H9 (cell line): ENCODE measurements around the gene PRR15. TPM values are rescaled to one million over a fixed set of nuclear protein-coding genes. Genes with fewer than 3 reads are reported as not detected.

Source experiments
- DNase-seq: peaks from one replicate; pipeline ENCODE4 v3.0.0-alpha.2; 2017
- H2AFZ ChIP-seq: one replicate; pipeline ENCODE4 v1.6.1; 2013; ENCODE audit warnings: mild to moderate bottlenecking, low read length, control low read depth, moderate library complexity
- H2AK5ac ChIP-seq: 2 replicates; pipeline ENCODE4 v1.6.1; 2013; ENCODE audit warnings: low read length, control low read depth, mixed read lengths; ENCODE audit not compliant: insufficient read length
- H2BK120ac ChIP-seq: one replicate; pipeline ENCODE4 v1.6.1; 2013; ENCODE audit warnings: low read depth, mild to moderate bottlenecking, low read length, control low read depth, inconsistent platforms; ENCODE audit not compliant: poor library complexity, severe bottlenecking
- H2BK12ac ChIP-seq: 2 replicates; pipeline ENCODE4 v1.6.1; 2013; ENCODE audit warnings: low read length, control low read depth, mixed read lengths, low read depth; ENCODE audit not compliant: insufficient read length
- H2BK15ac ChIP-seq: 2 replicates; pipeline ENCODE4 v1.6.1; 2013; ENCODE audit warnings: low read depth, low read length, control low read depth
- H2BK20ac ChIP-seq: one replicate; pipeline ENCODE4 v1.6.1; 2013; ENCODE audit warnings: low read depth, mild to moderate bottlenecking, low read length, control low read depth, inconsistent platforms; ENCODE audit not compliant: poor library complexity, severe bottlenecking
- H2BK5ac ChIP-seq: 2 replicates; pipeline ENCODE4 v1.6.1; 2013; ENCODE audit warnings: low read length, control low read depth, mixed read lengths; ENCODE audit not compliant: insufficient read length
- H3K14ac ChIP-seq: 2 replicates; pipeline ENCODE4 v1.6.1; 2013; ENCODE audit warnings: low read length, control low read depth; ENCODE audit not compliant: insufficient read depth
- H3K18ac ChIP-seq: 2 replicates; pipeline ENCODE4 v1.6.1; 2013; ENCODE audit warnings: low read depth, mild to moderate bottlenecking, mixed read lengths, low read length, control low read depth; ENCODE audit not compliant: insufficient read length
- H3K23ac ChIP-seq: 2 replicates; pipeline ENCODE4 v1.6.1; 2013; ENCODE audit warnings: low read length, control low read depth, mixed read lengths, low read depth; ENCODE audit not compliant: insufficient read length
- H3K23me2 ChIP-seq: 2 replicates; pipeline ENCODE4 v1.6.1; 2013; ENCODE audit warnings: low read depth, mild to moderate bottlenecking, mixed read lengths, low read length, control low read depth; ENCODE audit not compliant: insufficient read length, poor library complexity, severe bottlenecking
- H3K27ac ChIP-seq: 2 replicates; pipeline ENCODE4 v1.5.1; 2013; ENCODE audit warnings: low read length, control low read depth, mixed read lengths, low read depth; ENCODE audit not compliant: insufficient read length
- H3K27me3 ChIP-seq: 2 replicates; pipeline ENCODE4 v1.6.1; 2013; ENCODE audit warnings: low read length, control low read depth, inconsistent platforms; ENCODE audit not compliant: insufficient read depth
- H3K4ac ChIP-seq: 2 replicates; pipeline ENCODE4 v1.6.1; 2013; ENCODE audit warnings: low read depth, mild to moderate bottlenecking, control low read depth, inconsistent platforms, low read length, moderate library complexity
- H3K4me1 ChIP-seq: 2 replicates; pipeline ENCODE4 v1.6.1; 2013; ENCODE audit warnings: low read length, control low read depth, inconsistent platforms; ENCODE audit not compliant: insufficient read depth
- H3K4me2 ChIP-seq: 2 replicates; pipeline ENCODE4 v1.6.1; 2013; ENCODE audit warnings: low read length, control low read depth, mixed read lengths; ENCODE audit not compliant: insufficient read length, insufficient read depth
- H3K56ac ChIP-seq: 2 replicates; pipeline ENCODE4 v1.6.1; 2013; ENCODE audit warnings: low read depth, mild to moderate bottlenecking, mixed read lengths, low read length, control low read depth; ENCODE audit not compliant: insufficient read length
- H3K79me1 ChIP-seq: 2 replicates; pipeline ENCODE4 v1.6.1; 2013; ENCODE audit warnings: low read depth, mild to moderate bottlenecking, moderate library complexity, low read length, control low read depth, inconsistent platforms; ENCODE audit not compliant: insufficient read depth, poor library complexity, severe bottlenecking
- H3K79me2 ChIP-seq: 2 replicates; pipeline ENCODE4 v1.6.1; 2013; ENCODE audit warnings: low read length, control low read depth, inconsistent platforms; ENCODE audit not compliant: insufficient read depth
- H3K9ac ChIP-seq: 2 replicates; pipeline ENCODE4 v1.6.1; 2013; ENCODE audit warnings: low read length, control low read depth, mixed read lengths; ENCODE audit not compliant: insufficient read length; ENCODE audit errors: extremely low read depth
- H3K9me3 ChIP-seq: one replicate; pipeline ENCODE4 v1.6.1; 2013; ENCODE audit warnings: low read depth, low read length, inconsistent platforms; ENCODE audit not compliant: control insufficient read depth
- H3T11ph ChIP-seq: one replicate; pipeline ENCODE4 v1.6.1; 2013; ENCODE audit warnings: mild to moderate bottlenecking, low read length, control low read depth, inconsistent platforms
- H4K20me1 ChIP-seq: one replicate; pipeline ENCODE4 v1.6.1; 2013; ENCODE audit not compliant: control insufficient read depth, insufficient read length, insufficient read depth
- H4K5ac ChIP-seq: 2 replicates; pipeline ENCODE4 v1.6.1; 2013; ENCODE audit warnings: low read depth, mild to moderate bottlenecking, mixed read lengths, low read length, control low read depth; ENCODE audit not compliant: insufficient read length
- H4K8ac ChIP-seq: replicated peaks from 2 replicates; pipeline ENCODE4 v1.6.1; 2013; ENCODE audit warnings: low read length, control low read depth, mixed read lengths, low read depth; ENCODE audit not compliant: insufficient read length
- H4K91ac ChIP-seq: 2 replicates; pipeline ENCODE4 v1.6.1; 2013; ENCODE audit warnings: low read depth, mild to moderate bottlenecking, moderate library complexity, mixed read lengths, low read length, control low read depth; ENCODE audit not compliant: insufficient read length
- H3K27ac Mint-ChIP-seq, 3 experiments: 2 replicates in 2 of 3; 3 replicates in 1 of 3; pipeline ENCODE4 v1.8.0; 2020 to 2021; ENCODE audit warnings: mixed read lengths in 3 of 3, mild to moderate bottlenecking in 1 of 3, moderate library complexity in 1 of 3
- H3K27me3 Mint-ChIP-seq: 2 replicates; pipeline ENCODE4 v1.8.0; 2021; ENCODE audit warnings: low read depth, mild to moderate bottlenecking, moderate library complexity, mixed read lengths
- H3K36me3 Mint-ChIP-seq, 3 experiments: 2 replicates in 2 of 3; 3 replicates in 1 of 3; pipeline ENCODE4 v1.8.0; 2020 to 2021; ENCODE audit warnings: low read depth in 3 of 3, mixed read lengths in 3 of 3; ENCODE audit not compliant: insufficient read depth in 1 of 3
- H3K4me1 Mint-ChIP-seq, 2 experiments: 2 replicates each; pipeline ENCODE4 v1.8.0; 2020; ENCODE audit warnings: mixed read lengths in 2 of 2
- H3K4me3 Mint-ChIP-seq, 2 experiments: 2 replicates in 1 of 2; 3 replicates in 1 of 2; pipeline ENCODE4 v1.8.0; 2020 to 2021; ENCODE audit warnings: mild to moderate bottlenecking in 2 of 2, mixed read lengths in 2 of 2, moderate library complexity in 1 of 2
- H3K9me3 Mint-ChIP-seq, 2 experiments: 2 replicates in 1 of 2; 3 replicates in 1 of 2; pipeline ENCODE4 v1.8.0; 2020; ENCODE audit warnings: mild to moderate bottlenecking in 2 of 2, mixed read lengths in 2 of 2, moderate library complexity in 1 of 2
- CTCF ChIP-seq: fragments of 200-600 bp; sonication (generic); conservative IDR thresholded peaks from 3 replicates; pipeline ENCODE4 v1.8.0; 2021; ENCODE audit warnings: antibody characterized with exemption, mild to moderate bottlenecking
- WGBS: extraction: QIAGEN DNeasy Blood & Tissue Kit; methylation state at CpG from one replicate; pipeline ENCODE4 v1.1.7; 2013; ENCODE audit warnings: missing lambda C conversion rate, low lambda C conversion rate, mixed read lengths; ENCODE audit not compliant: insufficient read length; ENCODE audit errors: extremely low coverage; 5-methylcytosine and 5-hydroxymethylcytosine counted together
- total RNA-seq: library from RNA; stranded (reverse); gene quantifications from 2 replicates; pipeline ENCODE4 v1.2.1, GENCODE V29; 2021

Gene PRR15
- total RNA-seq, 1 experiment from 2014 or later = 15.1 TPM

- Mint-ChIP-seq H3K27me3 (no peaks in the 10 kb centered on the region; the same call in 1 of the 2 replicates), H3K27ac (peak overlapping the region in 1 of 3 experiments; percentile 87; a peak in 2 of 7 replicates), H3K36me3 (peaks cover 2 to 12% (median 4%) of the 10 kb centered on the region in 3 experiments; a peak in 4 of 7 replicates), H3K4me3 (no peak overlapping the region), H3K9me3 (peaks cover 2 to 4% of the 10 kb centered on the region in 2 experiments; a peak in 4 of 5 replicates), H3K4me1 (peaks cover 48 to 52% of the 10 kb centered on the region in 2 experiments)
- H2AK5ac ChIP-seq = no peak overlapping the region
- H2BK120ac ChIP-seq = no peak overlapping the region
- no peak overlapping the region for H4K91ac ChIP-seq
- peaks cover 7% of the 10 kb centered on the region; the same call in 1 of the 2 replicates for H3K4me1 ChIP-seq
- no peak overlapping the region for H2BK20ac ChIP-seq
- no peak overlapping the region for H3K18ac ChIP-seq
- no peaks in the 10 kb centered on the region for H3K27me3 ChIP-seq
- H3K9me3 ChIP-seq = no peaks in the 10 kb centered on the region
- no CpG with 5 or more reads among the region's 3 CpGs for WGBS
- no peaks in the 10 kb centered on the region for H3K79me2 ChIP-seq
- H4K8ac ChIP-seq = no peak overlapping the region
- H3K56ac ChIP-seq = no peak overlapping the region
- no peaks in the 10 kb centered on the region for H3K23me2 ChIP-seq
- H2AFZ ChIP-seq = no peak overlapping the region
- H4K5ac ChIP-seq = no peak overlapping the region
- H3K14ac ChIP-seq = no peak overlapping the region
- H3K9ac ChIP-seq = no peak overlapping the region
- no peak overlapping the region for H3K4ac ChIP-seq
- no peaks in the 10 kb centered on the region for H4K20me1 ChIP-seq
- H3K27ac ChIP-seq = no peak overlapping the region
- H3K4me2 ChIP-seq = no peak overlapping the region
- TF ChIP-seq CTCF = no peak
- H2BK12ac ChIP-seq = no peak overlapping the region
- no peak overlapping the region for H2BK15ac ChIP-seq
- H2BK5ac ChIP-seq = no peak overlapping the region
- DNase-seq = no peak
- no peaks in the 10 kb centered on the region for H3K79me1 ChIP-seq
- H3T11ph ChIP-seq = no peak overlapping the region
- H3K23ac ChIP-seq = no peak overlapping the region
These were observed 49.5 kb downstream of the PRR15 start for GRCh38 chr7:29613100-29613499.
